ENCODE data around the gene SEC61G.

DNA sequence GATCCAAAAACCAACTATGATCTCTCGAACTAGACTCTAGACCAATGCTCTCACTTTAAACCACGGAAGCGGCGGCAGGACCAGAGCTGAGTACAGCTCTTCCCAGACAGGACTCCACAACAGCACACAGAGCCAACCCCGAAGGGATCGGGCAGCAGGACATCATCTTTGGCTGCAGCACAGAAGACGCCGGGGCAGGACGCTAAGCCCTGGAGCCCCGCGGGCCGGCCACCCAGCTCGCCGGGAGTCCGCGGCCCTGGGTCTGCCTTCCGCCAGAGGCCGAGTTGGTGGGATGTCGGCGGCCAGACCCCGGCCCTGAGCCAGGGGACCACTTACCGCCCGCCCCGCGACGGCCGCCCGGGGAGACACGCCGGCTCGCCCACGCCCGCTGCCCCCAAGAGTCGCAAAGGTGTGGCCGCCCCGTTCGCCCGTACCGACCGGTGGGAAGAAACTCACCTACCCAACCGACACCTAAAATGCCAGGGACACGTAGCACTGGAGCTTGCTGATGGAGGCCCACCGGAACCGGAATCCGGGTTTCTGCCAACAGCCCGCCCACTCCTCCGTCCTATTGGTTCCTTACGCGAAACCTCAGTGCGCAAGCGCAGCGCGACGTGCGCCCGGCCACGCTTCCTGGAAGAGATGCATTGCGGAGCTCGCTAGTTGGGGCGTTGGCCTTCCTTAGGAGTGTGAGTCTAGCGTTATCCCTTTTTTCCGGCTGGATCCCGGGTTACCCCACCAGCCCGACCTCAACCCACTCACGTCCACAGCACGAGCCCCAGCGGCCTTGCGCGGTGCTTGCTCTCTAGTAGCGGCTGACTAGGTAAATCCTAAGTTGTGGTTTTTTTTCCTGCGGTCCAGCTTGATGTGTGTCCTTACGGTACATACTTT lies at the start of gene SEC61G:
- TF ChIP-seq POLR2A (IDR thresholded peaks at IDR 0.05) (peak; percentile 94), CTCF (IDR thresholded peaks at IDR 0.05) (no peak)
